ENCODE data around the gene SLC39A2. TPM values are rescaled to one million over a fixed set of nuclear protein-coding genes. Genes with fewer than 3 reads are reported as not detected.
A peak's percentile ranks its signal among the peaks of the same experiment; 100 is the strongest.

Gene SLC39A2
- total and polyA plus RNA-seq, 4 donors: 0.05 to 0.08 TPM; not detected in 2

DNA sequence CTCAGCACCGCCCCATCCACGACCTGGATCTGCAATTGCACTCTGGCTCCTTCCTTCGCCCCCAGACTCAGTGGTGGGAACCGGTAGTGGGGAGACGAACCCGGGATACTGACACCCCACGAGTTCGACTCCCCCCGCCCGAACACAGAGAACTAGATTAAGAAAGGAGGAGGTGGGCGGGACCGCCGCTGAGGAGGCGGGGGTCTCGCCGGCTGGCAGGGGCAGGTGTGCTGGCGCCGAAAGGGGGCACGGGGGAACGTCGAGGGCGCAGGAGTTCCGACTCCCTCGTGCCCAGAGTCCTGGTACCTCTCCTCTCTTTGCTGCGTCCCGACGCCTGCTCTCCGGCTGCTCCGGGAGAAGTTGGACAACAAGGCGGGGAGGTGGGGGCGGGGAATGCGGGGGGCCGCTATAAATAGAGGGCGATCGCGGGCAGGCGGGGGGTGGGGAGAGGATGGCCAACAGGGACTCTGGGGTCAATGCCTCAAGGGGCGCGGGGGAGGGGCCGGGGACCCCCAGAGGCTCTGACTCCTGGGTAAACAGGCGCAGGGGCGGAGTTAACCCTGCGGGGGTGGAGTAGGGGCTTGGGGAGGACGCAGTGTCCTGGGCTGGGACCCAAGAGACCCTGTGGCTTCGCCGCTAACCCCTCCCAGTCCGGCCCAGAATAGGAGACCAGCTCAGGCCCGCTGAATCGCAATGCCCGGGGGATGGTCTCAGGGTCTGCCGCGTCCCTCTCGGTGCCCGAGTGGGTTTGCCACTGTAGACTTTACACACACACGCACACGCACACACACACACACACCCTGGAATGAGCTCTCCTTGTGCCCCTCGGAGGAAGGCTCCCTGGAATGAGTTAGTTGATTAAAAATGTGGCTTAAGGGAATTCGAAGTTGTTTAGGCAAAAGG is 26.5 kb downstream of the SLC39A2 start:
- Histone ChIP-seq H3K4me1 (ENCODE audit: control insufficient read depth in 4 of 4, insufficient read depth in 4 of 4, low read length in 3 of 4) (peaks cover 3 to 47% (median 34%) of the 10 kb centered on the region in 4 donors), H3K36me3 (ENCODE audit: control insufficient read depth in 4 of 4, insufficient read depth in 3 of 4, low read depth in 1 of 4, low read length in 3 of 4) (peaks cover 0 to 28% (median 13%) of the 10 kb centered on the region in 4 donors), H3K9ac (ENCODE audit: low read depth in 1 of 2, low read length in 2 of 2) (peak overlapping the region; percentile 7 to 37), H3K27me3 (ENCODE audit: control insufficient read depth in 4 of 4, insufficient read depth in 4 of 4, low read length in 3 of 4) (no peaks in the 10 kb centered on the region), H3K4me3 (ENCODE audit: low read depth in 1 of 3, low read length in 3 of 3) (peak overlapping the region; percentile 57 to 89 (median 82)), H3K9me3 (ENCODE audit: control insufficient read depth in 4 of 4, low read length in 3 of 4) (no peaks in the 10 kb centered on the region), H3K27ac (ENCODE audit: low read depth in 1 of 2, low read length in 2 of 2) (peak overlapping the region; percentile 87 to 88)
- peak; percentile 74 for DNase-seq (ENCODE audit: low spot score)
- TF ChIP-seq NR2F2 (IDR thresholded peaks at IDR 0.05) (peak; percentile 92), RXRA (IDR thresholded peaks at IDR 0.05) (peak; percentile 39 to 69), FOXA2 (IDR thresholded peaks at IDR 0.05) (no peak), EGR1 (IDR thresholded peaks at IDR 0.05; ENCODE audit: low read depth in 2 of 2) (peak in 1 of 2 donors; percentile 40), HNF4A (conservative IDR thresholded peaks at IDR 0.05) (no peak), YY1 (IDR thresholded peaks at IDR 0.05) (no peak), HNF4G (IDR thresholded peaks at IDR 0.05) (no peak), SP1 (IDR thresholded peaks at IDR 0.05) (peak; percentile 57)
- 5% methylated on average over 58 of the region's 58 CpGs for WGBS

DNA sequence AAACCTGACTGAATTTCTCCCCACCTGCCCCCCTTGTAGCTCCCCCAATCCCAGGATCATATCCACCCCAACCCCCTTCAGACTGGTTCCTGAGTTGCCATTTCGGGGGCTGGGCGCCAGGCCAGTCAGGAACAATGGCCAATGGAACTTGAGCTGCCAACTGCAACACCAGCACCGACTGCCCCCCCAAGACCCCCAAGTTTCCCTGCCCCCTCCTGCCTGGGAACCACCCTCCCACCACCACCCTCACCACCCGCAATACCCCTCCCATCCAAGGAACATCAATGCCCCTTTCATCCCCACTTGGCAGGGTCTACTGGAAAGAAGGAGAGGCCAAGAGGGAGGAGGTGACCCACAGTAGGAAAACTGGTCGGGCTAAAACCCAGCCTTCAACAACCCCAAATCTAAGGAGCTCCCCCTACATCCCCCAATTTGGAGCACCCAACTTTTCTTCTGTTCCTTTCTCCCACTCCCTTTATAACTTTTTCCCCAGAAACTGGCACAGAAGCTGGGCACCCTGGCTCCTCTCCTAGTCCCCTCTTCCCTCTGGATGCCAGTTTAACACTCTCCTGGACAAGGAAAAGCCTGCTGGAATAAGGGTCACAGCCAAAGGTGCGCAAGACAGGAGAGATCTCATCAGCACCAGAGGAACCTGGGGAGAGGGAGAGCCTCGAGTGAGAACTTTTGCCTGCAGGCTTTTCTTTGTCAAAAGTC is 27.3 kb downstream of the SLC39A2 start:
- Histone ChIP-seq H3K9me3 (ENCODE audit: control insufficient read depth in 4 of 4, low read length in 3 of 4) (no peaks in the 10 kb centered on the region), H3K36me3 (ENCODE audit: control insufficient read depth in 4 of 4, insufficient read depth in 3 of 4, low read depth in 1 of 4, low read length in 3 of 4) (peaks cover 0 to 23% (median 8%) of the 10 kb centered on the region in 4 donors), H3K9ac (ENCODE audit: low read depth in 1 of 2, low read length in 2 of 2) (no peak overlapping the region), H3K27ac (ENCODE audit: low read depth in 1 of 2, low read length in 2 of 2) (peak overlapping the region; percentile 87 to 88), H3K4me1 (ENCODE audit: control insufficient read depth in 4 of 4, insufficient read depth in 4 of 4, low read length in 3 of 4) (peaks cover 3 to 39% (median 32%) of the 10 kb centered on the region in 4 donors), H3K4me3 (ENCODE audit: low read depth in 1 of 3, low read length in 3 of 3) (no peak overlapping the region), H3K27me3 (ENCODE audit: control insufficient read depth in 4 of 4, insufficient read depth in 4 of 4, low read length in 3 of 4) (no peaks in the 10 kb centered on the region)
- TF ChIP-seq HNF4A (conservative IDR thresholded peaks at IDR 0.05): no peak
- TF ChIP-seq, protein P1, sequence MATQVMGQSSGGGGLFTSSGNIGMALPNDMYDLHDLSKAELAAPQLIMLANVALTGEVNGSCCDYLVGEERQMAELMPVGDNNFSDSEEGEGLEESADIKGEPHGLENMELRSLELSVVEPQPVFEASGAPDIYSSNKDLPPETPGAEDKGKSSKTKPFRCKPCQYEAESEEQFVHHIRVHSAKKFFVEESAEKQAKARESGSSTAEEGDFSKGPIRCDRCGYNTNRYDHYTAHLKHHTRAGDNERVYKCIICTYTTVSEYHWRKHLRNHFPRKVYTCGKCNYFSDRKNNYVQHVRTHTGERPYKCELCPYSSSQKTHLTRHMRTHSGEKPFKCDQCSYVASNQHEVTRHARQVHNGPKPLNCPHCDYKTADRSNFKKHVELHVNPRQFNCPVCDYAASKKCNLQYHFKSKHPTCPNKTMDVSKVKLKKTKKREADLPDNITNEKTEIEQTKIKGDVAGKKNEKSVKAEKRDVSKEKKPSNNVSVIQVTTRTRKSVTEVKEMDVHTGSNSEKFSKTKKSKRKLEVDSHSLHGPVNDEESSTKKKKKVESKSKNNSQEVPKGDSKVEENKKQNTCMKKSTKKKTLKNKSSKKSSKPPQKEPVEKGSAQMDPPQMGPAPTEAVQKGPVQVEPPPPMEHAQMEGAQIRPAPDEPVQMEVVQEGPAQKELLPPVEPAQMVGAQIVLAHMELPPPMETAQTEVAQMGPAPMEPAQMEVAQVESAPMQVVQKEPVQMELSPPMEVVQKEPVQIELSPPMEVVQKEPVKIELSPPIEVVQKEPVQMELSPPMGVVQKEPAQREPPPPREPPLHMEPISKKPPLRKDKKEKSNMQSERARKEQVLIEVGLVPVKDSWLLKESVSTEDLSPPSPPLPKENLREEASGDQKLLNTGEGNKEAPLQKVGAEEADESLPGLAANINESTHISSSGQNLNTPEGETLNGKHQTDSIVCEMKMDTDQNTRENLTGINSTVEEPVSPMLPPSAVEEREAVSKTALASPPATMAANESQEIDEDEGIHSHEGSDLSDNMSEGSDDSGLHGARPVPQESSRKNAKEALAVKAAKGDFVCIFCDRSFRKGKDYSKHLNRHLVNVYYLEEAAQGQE (IDR thresholded peaks at IDR 0.05): no peak
- no peak for DNase-seq (ENCODE audit: low spot score)
- 73% methylated on average over 7 of the region's 7 CpGs for WGBS

DNA sequence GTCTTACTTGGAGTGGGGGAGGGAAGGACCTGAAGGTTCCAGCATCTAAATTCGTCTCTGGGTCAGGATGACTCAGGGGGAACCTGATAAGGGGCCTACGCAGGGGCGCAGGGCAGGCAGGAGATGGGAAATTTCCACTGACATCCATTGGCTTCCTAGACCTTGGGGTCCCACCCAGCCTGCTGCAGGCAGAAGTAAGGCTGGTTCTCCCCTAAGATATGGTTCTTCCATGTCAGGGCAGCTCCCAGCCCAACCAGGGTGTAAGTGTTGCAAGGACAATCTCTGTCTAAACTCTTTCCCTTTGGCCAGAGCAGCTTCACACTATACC is 27.9 kb downstream of the SLC39A2 start:
- H3K4me3 ChIP-seq (ENCODE audit: low read depth in 1 of 3, low read length in 3 of 3): no peak overlapping the region
- H3K27me3 ChIP-seq (ENCODE audit: control insufficient read depth in 4 of 4, insufficient read depth in 4 of 4, low read length in 3 of 4): no peaks in the 10 kb centered on the region
- H3K9me3 ChIP-seq (ENCODE audit: control insufficient read depth in 4 of 4, low read length in 3 of 4): no peaks in the 10 kb centered on the region
- 72% methylated on average over 3 of the region's 3 CpGs for WGBS
- peak overlapping the region in 1 of 2 donors; percentile 87 for H3K27ac ChIP-seq (ENCODE audit: low read depth in 1 of 2, low read length in 2 of 2)
- TF ChIP-seq YY1 (IDR thresholded peaks at IDR 0.05) (no peak), JUND (IDR thresholded peaks at IDR 0.05) (no peak), RXRA (IDR thresholded peaks at IDR 0.05) (no peak)
- TF ChIP-seq, protein P2, sequence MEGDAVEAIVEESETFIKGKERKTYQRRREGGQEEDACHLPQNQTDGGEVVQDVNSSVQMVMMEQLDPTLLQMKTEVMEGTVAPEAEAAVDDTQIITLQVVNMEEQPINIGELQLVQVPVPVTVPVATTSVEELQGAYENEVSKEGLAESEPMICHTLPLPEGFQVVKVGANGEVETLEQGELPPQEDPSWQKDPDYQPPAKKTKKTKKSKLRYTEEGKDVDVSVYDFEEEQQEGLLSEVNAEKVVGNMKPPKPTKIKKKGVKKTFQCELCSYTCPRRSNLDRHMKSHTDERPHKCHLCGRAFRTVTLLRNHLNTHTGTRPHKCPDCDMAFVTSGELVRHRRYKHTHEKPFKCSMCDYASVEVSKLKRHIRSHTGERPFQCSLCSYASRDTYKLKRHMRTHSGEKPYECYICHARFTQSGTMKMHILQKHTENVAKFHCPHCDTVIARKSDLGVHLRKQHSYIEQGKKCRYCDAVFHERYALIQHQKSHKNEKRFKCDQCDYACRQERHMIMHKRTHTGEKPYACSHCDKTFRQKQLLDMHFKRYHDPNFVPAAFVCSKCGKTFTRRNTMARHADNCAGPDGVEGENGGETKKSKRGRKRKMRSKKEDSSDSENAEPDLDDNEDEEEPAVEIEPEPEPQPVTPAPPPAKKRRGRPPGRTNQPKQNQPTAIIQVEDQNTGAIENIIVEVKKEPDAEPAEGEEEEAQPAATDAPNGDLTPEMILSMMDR (IDR thresholded peaks at IDR 0.05; ENCODE audit: low read depth, low read length, missing input control): no peak
- peaks cover 3 to 36% (median 27%) of the 10 kb centered on the region in 4 donors for H3K4me1 ChIP-seq (ENCODE audit: control insufficient read depth in 4 of 4, insufficient read depth in 4 of 4, low read length in 3 of 4)
- peaks cover 0 to 18% (median 4%) of the 10 kb centered on the region in 4 donors for H3K36me3 ChIP-seq (ENCODE audit: control insufficient read depth in 4 of 4, insufficient read depth in 3 of 4, low read depth in 1 of 4, low read length in 3 of 4)
- no peak for DNase-seq (ENCODE audit: low spot score)
- no peak overlapping the region for H3K9ac ChIP-seq (ENCODE audit: low read depth in 1 of 2, low read length in 2 of 2)

Measured in liver (tissue), 9 donors.